ENCODE results near the gene SUN2. TPM values are rescaled to one million over a fixed set of nuclear protein-coding genes. Genes with fewer than 3 reads are reported as not detected.

SUN2 gene
- total and polyA plus RNA-seq, 11 donors, result 41.3 to 405 (median 125) TPM

DNA sequence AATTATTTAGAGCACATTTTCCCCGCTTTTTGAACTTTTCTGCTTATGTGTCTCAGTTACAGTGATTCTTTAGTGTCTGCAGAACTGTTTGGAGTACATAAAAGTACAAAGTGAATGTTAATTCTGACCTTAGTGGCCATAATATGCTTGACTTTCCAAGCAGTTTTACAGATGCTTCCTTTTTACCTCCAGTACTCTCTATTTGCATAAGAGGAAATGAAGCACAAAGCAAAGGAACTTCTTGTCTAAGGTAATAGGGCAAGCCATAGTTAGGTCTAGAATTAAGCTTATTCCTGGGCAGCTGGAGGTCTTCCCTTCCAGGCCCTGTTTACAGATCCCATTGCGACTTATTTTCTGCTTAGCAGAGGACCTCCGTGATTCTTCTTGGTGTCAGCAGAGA is 46.5 kb downstream of the SUN2 start:
- H3K27me3 ChIP-seq, result no peaks in the 10 kb centered on the region
- WGBS, 4 donors, result 43 to 76% (median 69%) methylated on average over 3 of the region's 3 CpGs
- intact Hi-C loops (cut with DNase I), result loop anchor here in 3 of 10 donors (5.0 to 10.0 kb wide), 4 partner anchors 43 to 813 kb away; partner anchors contain the start of genes ATF4 (in 1 of the 3), PICK1 (in 1 of the 3) and SUN2 (in 1 of the 3)
- H3K4me1 ChIP-seq, result peaks cover 0 to 71% (median 44%) of the 10 kb centered on the region in 12 donors
- H3K4me3 ChIP-seq, result no peak overlapping the region
- no peak for ATAC-seq
- TF ChIP-seq, protein P1, sequence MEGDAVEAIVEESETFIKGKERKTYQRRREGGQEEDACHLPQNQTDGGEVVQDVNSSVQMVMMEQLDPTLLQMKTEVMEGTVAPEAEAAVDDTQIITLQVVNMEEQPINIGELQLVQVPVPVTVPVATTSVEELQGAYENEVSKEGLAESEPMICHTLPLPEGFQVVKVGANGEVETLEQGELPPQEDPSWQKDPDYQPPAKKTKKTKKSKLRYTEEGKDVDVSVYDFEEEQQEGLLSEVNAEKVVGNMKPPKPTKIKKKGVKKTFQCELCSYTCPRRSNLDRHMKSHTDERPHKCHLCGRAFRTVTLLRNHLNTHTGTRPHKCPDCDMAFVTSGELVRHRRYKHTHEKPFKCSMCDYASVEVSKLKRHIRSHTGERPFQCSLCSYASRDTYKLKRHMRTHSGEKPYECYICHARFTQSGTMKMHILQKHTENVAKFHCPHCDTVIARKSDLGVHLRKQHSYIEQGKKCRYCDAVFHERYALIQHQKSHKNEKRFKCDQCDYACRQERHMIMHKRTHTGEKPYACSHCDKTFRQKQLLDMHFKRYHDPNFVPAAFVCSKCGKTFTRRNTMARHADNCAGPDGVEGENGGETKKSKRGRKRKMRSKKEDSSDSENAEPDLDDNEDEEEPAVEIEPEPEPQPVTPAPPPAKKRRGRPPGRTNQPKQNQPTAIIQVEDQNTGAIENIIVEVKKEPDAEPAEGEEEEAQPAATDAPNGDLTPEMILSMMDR (IDR thresholded peaks at IDR 0.05), result no peak
- no peak for TF ChIP-seq POLR2A (IDR thresholded peaks at IDR 0.05)
- peak overlapping the region in 2 of 12 donors; percentile 2 to 30 for H3K27ac ChIP-seq
- DNase-seq, result no peak
- peaks cover 0 to 30% (median 10%) of the 10 kb centered on the region in 9 donors for H3K36me3 ChIP-seq
- H3K9me3 ChIP-seq, result no peaks in the 10 kb centered on the region

DNA sequence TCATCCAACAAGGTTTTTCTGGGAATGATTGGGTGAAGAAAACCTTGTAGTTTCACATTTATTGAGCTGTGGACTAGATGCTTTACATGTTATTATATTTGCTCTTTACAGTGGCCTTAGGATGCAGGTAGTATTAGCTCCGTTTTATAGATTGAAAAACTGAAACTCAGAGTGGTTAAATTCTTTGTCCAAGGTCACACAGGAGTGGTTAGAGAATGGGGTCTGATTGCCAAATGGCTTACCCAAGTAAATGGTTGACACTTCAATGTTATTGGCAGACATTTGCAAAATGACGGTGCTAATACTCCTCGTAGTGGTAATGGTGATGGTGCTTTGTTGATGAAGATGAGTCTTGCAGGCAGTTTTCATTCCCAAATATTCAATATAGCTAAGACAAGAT is 47.8 kb downstream of the SUN2 start:
- intact Hi-C loops (cut with DNase I), result loop anchor here in 3 of 10 donors (5.0 to 10.0 kb wide), 4 partner anchors 44 to 814 kb away; partner anchors contain the start of genes ATF4 (in 1 of the 3), PICK1 (in 1 of the 3) and SUN2 (in 1 of the 3)
- peak overlapping the region in 3 of 12 donors; percentile 80 to 99 (median 88) for H3K4me3 ChIP-seq
- TF ChIP-seq POLR2A (IDR thresholded peaks at IDR 0.05), result no peak
- TF ChIP-seq, protein P1 (IDR thresholded peaks at IDR 0.05), result no peak
- H3K4me1 ChIP-seq, result peaks cover 0 to 58% (median 38%) of the 10 kb centered on the region in 12 donors
- H3K36me3 ChIP-seq, result peaks cover 0 to 30% (median 10%) of the 10 kb centered on the region in 9 donors
- 88 to 98% (median 94%) methylated on average over 3 of the region's 3 CpGs for WGBS, 4 donors
- no peaks in the 10 kb centered on the region for H3K9me3 ChIP-seq
- DNase-seq, result no peak
- H3K27me3 ChIP-seq, result no peaks in the 10 kb centered on the region
- no peak for ATAC-seq
- peak overlapping the region in 1 of 12 donors; percentile 23 for H3K27ac ChIP-seq

DNA sequence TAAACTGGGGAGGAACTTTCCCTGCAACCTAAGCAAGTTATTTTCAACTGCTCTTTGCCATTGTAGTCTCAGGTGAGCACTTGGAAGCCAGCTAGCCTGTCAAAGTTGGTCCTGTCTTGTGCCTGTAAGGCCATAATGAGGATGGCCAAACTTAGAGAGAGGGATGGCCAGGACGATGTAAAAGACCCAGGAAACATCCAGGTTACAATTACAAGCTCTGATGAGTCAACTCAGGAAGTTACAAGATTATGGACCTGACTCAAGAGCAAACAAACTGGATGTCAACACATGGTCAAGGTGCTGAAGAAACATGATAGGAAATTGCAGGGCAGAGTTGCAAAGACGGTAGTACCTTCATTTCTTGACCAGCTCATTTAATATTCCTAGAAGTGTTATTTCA is 48.5 kb downstream of the SUN2 start:
- peaks cover 0 to 52% (median 36%) of the 10 kb centered on the region in 12 donors for H3K4me1 ChIP-seq
- no peak for ATAC-seq

DNA sequence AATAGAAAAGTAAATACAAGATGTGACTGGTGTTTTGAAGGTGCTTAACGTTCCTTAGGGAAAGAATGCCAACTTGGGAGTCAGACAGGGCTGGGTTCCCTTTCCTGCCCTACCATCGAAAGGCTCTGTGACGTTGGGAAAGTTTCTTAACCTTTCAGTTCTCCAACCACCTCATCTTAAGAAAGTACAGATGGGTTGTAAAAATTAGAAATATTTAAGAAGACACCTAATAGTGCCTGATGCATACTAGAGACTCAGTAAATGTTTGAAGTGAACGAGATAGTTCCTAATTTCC is 49.0 kb downstream of the SUN2 start:
- H3K36me3 ChIP-seq, result peaks cover 0 to 22% (median 10%) of the 10 kb centered on the region in 9 donors
- H3K27ac ChIP-seq, result peak overlapping the region in 10 of 12 donors; percentile 84 to 99 (median 96)
- intact Hi-C loops (cut with DNase I), result loop anchor here in 3 of 10 donors (5.0 to 10.0 kb wide), 4 partner anchors 45 to 815 kb away; partner anchors contain the start of genes ATF4 (in 1 of the 3), PICK1 (in 1 of the 3) and SUN2 (in 1 of the 3)
- H3K9me3 ChIP-seq, result no peaks in the 10 kb centered on the region
- no peaks in the 10 kb centered on the region for H3K27me3 ChIP-seq
- TF ChIP-seq, protein P1 (IDR thresholded peaks at IDR 0.05), result no peak
- no peak for TF ChIP-seq POLR2A (IDR thresholded peaks at IDR 0.05)
- DNase-seq (no peak), ATAC-seq (no peak)
- peak overlapping the region; percentile 71 to 99 (median 84) for H3K4me3 ChIP-seq
- H3K4me1 ChIP-seq, result peaks cover 0 to 48% (median 34%) of the 10 kb centered on the region in 12 donors
- WGBS, 4 donors, result 4 to 10% (median 8%) methylated on average over 4 of the region's 4 CpGs

More for the DNA sequence above, 48.5 kb downstream of the SUN2 start:
- Histone ChIP-seq H3K9me3 (no peaks in the 10 kb centered on the region), H3K27me3 (no peaks in the 10 kb centered on the region), H3K36me3 (peaks cover 0 to 24% (median 10%) of the 10 kb centered on the region in 9 donors), H3K4me3 (peak overlapping the region in 9 of 12 donors; percentile 75 to 99 (median 88)), H3K27ac (peak overlapping the region in 5 of 12 donors; percentile 44 to 97 (median 95))
- 40 to 46% (median 40%) methylated on average over 2 of the region's 2 CpGs for WGBS, 4 donors
- no peak for DNase-seq
- intact Hi-C loops (cut with DNase I), result loop anchor here in 3 of 10 donors (5.0 to 10.0 kb wide), 4 partner anchors 45 to 815 kb away; partner anchors contain the start of genes ATF4 (in 1 of the 3), PICK1 (in 1 of the 3) and SUN2 (in 1 of the 3)
- no peak for TF ChIP-seq POLR2A (IDR thresholded peaks at IDR 0.05)
- TF ChIP-seq, protein P1 (IDR thresholded peaks at IDR 0.05), result no peak
